Measurements from ENCODE around the gene SLC16A10.

The SLC16A10 gene

DNA sequence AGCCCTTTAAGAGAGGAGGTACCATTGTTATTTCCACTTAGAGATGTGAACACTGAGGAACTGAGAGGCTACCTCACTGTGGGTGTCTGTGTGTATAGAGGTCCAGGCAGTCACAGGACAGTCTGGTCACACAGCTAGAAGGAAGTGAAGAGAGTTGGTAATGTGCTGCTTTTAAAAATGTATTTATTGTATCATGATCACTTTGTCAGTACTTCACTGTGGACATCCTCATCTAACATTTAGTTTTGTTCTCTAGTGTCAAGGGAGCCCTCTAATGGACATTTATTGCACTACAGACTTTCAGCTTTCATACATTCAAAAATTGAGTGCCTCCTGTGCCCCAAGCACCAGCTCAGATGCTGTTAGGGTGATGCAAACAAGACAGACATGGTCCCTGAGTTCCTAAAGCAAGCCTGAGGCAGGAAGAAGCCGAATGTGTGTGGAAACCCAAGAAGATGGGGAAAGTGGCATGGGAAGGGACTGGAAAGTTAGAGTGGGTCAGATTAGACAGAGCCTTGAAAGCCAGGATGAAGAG lies 123.0 kb downstream of the SLC16A10 start:
- Histone ChIP-seq H3K4me1 (ENCODE audit: control insufficient read depth, insufficient read depth, low read length) (no peaks in the 10 kb centered on the region), H3K27me3 (ENCODE audit: control insufficient read depth, insufficient read depth, low read length, poor library complexity, severe bottlenecking) (no peaks in the 10 kb centered on the region), H3K9me3 (ENCODE audit: control insufficient read depth, low read length) (no peaks in the 10 kb centered on the region), H3K36me3 (ENCODE audit: control insufficient read depth, insufficient read depth, low read length) (no peaks in the 10 kb centered on the region), H3K4me3 (ENCODE audit: insufficient read depth, low read depth, low read length) (no peak overlapping the region), H3K27ac (ENCODE audit: insufficient read depth, low read depth, low read length, poor library complexity, severe bottlenecking) (no peak overlapping the region)
- 66 to 73% methylated on average over 1 of the region's 1 CpG for WGBS, 2 experiments

DNA sequence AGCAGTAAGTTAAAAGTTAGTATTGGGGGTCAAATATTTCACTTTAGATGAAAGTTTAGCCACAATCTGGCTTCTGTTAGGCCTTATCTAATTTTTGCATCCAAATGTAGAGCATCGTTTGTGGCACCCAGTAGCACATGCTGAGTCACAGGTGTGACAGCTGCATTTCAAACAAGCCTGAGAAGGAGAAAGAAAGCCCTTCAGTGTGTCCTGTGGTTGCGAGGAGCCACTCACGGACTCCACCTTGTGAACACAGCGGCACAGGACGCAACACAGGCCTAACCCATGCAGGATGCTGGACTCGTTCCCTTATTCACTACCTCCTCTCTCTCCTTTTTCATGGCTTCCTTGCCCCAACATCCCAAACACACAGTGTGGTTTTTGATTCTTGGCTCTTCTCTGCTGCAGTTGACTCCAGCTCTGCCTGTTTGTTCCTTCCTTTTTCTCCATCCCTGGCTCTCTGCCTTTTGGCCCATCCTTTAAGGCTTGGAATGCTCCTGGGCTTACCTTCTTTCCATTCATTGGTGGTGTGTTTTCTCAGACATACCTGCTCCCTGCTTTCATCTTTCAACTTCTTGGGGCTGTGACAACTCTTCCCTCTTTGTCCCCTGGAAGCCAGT lies 124.2 kb downstream of the SLC16A10 start:
- Histone ChIP-seq H3K27me3 (ENCODE audit: control insufficient read depth, insufficient read depth, low read length, poor library complexity, severe bottlenecking) (no peaks in the 10 kb centered on the region), H3K4me3 (ENCODE audit: insufficient read depth, low read depth, low read length) (no peak overlapping the region), H3K36me3 (ENCODE audit: control insufficient read depth, insufficient read depth, low read length) (no peaks in the 10 kb centered on the region), H3K27ac (ENCODE audit: insufficient read depth, low read depth, low read length, poor library complexity, severe bottlenecking) (no peak overlapping the region), H3K9me3 (ENCODE audit: control insufficient read depth, low read length) (no peaks in the 10 kb centered on the region), H3K4me1 (ENCODE audit: control insufficient read depth, insufficient read depth, low read length) (no peaks in the 10 kb centered on the region)
- 84 to 90% methylated on average over 6 of the region's 6 CpGs for WGBS, 2 experiments

DNA sequence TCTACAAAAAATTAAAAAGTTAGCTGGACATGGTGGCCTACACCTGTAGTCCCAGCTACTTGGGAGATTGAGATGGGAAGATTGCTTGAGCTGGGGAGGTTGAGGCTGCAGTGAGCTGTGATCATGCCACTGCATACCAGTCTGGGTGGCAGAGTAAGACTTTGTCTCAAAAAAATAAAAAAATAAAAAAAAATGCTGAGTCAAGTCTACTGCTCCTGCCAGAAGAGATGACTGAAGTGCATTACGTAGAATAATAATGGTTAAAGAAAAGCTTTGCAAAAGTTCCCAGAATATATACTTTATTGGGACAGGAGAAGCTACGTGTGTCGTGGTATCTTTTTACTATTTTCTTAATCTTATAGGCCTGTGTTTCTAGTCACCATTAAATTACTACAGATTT lies 125.3 kb downstream of the SLC16A10 start:
- 90 to 95% methylated on average over 1 of the region's 3 CpGs for WGBS, 2 experiments
- no peaks in the 10 kb centered on the region for H3K4me1 ChIP-seq (ENCODE audit: control insufficient read depth, insufficient read depth, low read length)
- H3K36me3 ChIP-seq (ENCODE audit: control insufficient read depth, insufficient read depth, low read length), result no peaks in the 10 kb centered on the region
- H3K27me3 ChIP-seq (ENCODE audit: control insufficient read depth, insufficient read depth, low read length, poor library complexity, severe bottlenecking), result no peaks in the 10 kb centered on the region
- no peak overlapping the region for H3K4me3 ChIP-seq (ENCODE audit: insufficient read depth, low read depth, low read length)
- no peak overlapping the region for H3K27ac ChIP-seq (ENCODE audit: insufficient read depth, low read depth, low read length, poor library complexity, severe bottlenecking)
- H3K9me3 ChIP-seq (ENCODE audit: control insufficient read depth, low read length), result no peaks in the 10 kb centered on the region

DNA sequence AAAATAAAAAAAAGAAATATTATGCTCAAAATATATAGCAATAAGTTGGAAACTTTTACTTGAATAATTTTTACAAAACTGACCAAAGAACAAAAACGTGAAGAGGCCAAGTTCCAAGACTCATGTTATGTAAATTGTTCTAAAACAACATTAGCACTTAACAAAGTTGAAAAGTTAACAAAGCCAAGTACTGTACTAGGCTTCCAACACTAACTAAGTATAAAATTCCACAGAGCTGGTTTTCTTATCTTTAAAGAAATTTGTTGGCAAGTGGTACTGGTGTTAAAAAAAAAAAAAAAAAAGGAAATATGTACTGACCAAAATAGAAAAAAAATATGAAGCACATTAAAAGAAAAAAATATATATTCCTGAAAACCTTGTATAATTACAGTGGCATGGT lies 127.8 kb downstream of the SLC16A10 start:
- 56 to 88% methylated on average over 1 of the region's 1 CpG for WGBS, 2 experiments
- Histone ChIP-seq H3K27ac (ENCODE audit: insufficient read depth, low read depth, low read length, poor library complexity, severe bottlenecking) (no peak overlapping the region), H3K4me3 (ENCODE audit: insufficient read depth, low read depth, low read length) (no peak overlapping the region), H3K27me3 (ENCODE audit: control insufficient read depth, insufficient read depth, low read length, poor library complexity, severe bottlenecking) (no peaks in the 10 kb centered on the region), H3K36me3 (ENCODE audit: control insufficient read depth, insufficient read depth, low read length) (no peaks in the 10 kb centered on the region), H3K4me1 (ENCODE audit: control insufficient read depth, insufficient read depth, low read length) (no peaks in the 10 kb centered on the region), H3K9me3 (ENCODE audit: control insufficient read depth, low read length) (no peaks in the 10 kb centered on the region)

DNA sequence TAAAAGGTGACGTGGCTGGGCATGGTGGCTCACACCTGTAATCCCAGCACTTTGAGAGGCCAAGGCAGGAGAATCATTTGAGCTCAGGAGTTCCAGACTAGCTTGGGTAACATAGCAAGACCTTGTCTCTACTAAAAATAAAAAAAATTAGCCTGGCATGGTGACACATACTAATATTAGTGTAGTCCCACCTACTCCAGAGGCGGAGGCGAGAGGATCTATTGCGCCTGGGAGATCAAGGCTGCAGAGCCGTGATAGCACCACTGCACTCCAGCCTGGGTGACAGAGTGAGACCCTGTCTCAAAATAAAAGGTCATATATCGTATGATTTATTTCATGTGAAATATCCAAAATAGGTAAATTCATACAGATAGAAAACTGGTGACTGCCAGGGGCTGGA lies 132.5 kb downstream of the SLC16A10 start:
- Histone ChIP-seq H3K27me3 (ENCODE audit: control insufficient read depth, insufficient read depth, low read length, poor library complexity, severe bottlenecking) (no peaks in the 10 kb centered on the region), H3K36me3 (ENCODE audit: control insufficient read depth, insufficient read depth, low read length) (no peaks in the 10 kb centered on the region), H3K9me3 (ENCODE audit: control insufficient read depth, low read length) (no peaks in the 10 kb centered on the region), H3K4me3 (ENCODE audit: insufficient read depth, low read depth, low read length) (no peak overlapping the region), H3K27ac (ENCODE audit: insufficient read depth, low read depth, low read length, poor library complexity, severe bottlenecking) (no peak overlapping the region), H3K4me1 (ENCODE audit: control insufficient read depth, insufficient read depth, low read length) (no peaks in the 10 kb centered on the region)
- 83 to 98% methylated on average over 6 of the region's 6 CpGs for WGBS, 2 experiments

DNA sequence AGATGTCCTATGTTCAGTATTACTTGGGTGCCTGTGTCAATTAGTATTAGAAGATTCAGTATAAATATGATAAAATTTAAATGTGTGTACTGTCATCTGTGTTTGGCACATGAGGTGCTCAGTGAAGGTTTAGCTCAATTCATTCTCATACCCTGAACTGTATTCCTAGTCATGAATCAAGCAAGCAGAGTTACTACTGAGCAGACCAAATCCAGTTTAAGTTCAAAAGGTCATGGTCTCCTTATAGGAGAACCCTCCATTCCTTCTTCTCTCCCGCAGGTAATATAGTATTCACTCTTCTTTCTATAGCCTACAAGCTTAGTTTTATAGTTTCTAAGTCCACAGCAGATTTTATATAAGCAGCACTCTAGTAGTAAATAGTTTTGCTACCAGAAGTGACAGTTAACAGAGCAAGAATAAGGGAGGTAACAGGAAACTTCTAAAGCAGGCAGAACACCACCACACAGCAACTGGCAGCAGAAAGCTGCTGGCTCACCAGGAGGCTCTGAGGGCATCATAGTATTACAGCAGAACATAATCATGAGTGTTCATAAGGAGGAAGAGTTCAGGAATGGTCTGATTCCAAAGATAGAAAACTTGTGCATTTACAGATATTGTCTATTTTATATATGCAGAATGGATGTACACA lies 133.2 kb downstream of the SLC16A10 start:
- Histone ChIP-seq H3K27me3 (ENCODE audit: control insufficient read depth, insufficient read depth, low read length, poor library complexity, severe bottlenecking) (no peaks in the 10 kb centered on the region), H3K4me1 (ENCODE audit: control insufficient read depth, insufficient read depth, low read length) (no peaks in the 10 kb centered on the region), H3K9me3 (ENCODE audit: control insufficient read depth, low read length) (no peaks in the 10 kb centered on the region), H3K27ac (ENCODE audit: insufficient read depth, low read depth, low read length, poor library complexity, severe bottlenecking) (no peak overlapping the region), H3K4me3 (ENCODE audit: insufficient read depth, low read depth, low read length) (no peak overlapping the region), H3K36me3 (ENCODE audit: control insufficient read depth, insufficient read depth, low read length) (no peaks in the 10 kb centered on the region)
- 89 to 100% methylated on average over 1 of the region's 1 CpG for WGBS, 2 experiments

DNA sequence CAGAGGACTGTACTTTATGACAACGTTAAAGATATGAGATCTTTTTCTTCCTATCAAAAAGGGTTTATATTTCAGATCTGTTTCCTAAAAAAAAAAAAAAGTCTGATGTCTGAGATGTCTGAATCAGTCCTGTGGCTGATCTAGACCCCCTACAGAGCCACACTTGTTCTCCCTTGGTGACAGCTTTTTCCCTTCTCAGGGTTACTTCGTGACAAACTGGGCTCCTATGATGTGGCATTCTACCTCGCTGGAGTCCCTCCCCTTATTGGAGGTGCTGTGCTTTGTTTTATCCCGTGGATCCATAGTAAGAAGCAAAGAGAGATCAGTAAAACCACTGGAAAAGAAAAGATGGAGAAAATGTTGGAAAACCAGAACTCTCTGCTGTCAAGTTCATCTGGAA lies 134.5 kb downstream of the SLC16A10 start:
- 54 to 65% methylated on average over 4 of the region's 4 CpGs for WGBS, 2 experiments
- Histone ChIP-seq H3K9me3 (ENCODE audit: control insufficient read depth, low read length) (no peaks in the 10 kb centered on the region), H3K27me3 (ENCODE audit: control insufficient read depth, insufficient read depth, low read length, poor library complexity, severe bottlenecking) (no peaks in the 10 kb centered on the region)

DNA sequence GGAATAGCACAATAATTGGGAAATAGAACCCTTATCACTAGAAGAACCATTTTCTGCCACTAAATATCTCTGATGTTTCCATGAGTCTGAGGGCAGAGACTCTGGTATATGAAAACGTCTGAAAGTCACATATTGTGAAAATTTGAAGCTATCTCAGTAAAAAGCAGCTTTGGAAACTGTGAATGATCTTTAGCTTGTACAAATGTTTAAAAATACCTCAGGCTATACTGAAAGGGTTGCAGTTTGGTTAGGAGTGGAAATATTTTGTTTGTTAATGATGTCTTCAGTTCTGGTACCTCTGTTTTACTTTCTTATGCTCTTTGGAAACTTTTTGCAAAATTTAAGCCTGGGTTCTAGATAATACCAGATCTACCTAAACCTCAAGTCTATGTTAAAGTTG lies 135.0 kb downstream of the SLC16A10 start:
- H3K4me3 ChIP-seq (ENCODE audit: insufficient read depth, low read depth, low read length), result no peak overlapping the region
- WGBS, 2 experiments, result 33 to 40% methylated on average over 1 of the region's 1 CpG
- no peaks in the 10 kb centered on the region for H3K27me3 ChIP-seq (ENCODE audit: control insufficient read depth, insufficient read depth, low read length, poor library complexity, severe bottlenecking)
- H3K27ac ChIP-seq (ENCODE audit: insufficient read depth, low read depth, low read length, poor library complexity, severe bottlenecking), result no peak overlapping the region
- no peaks in the 10 kb centered on the region for H3K4me1 ChIP-seq (ENCODE audit: control insufficient read depth, insufficient read depth, low read length)
- H3K9me3 ChIP-seq (ENCODE audit: control insufficient read depth, low read length), result no peaks in the 10 kb centered on the region
- no peaks in the 10 kb centered on the region for H3K36me3 ChIP-seq (ENCODE audit: control insufficient read depth, insufficient read depth, low read length)

More for the DNA sequence above, 134.5 kb downstream of the SLC16A10 start:
- H3K4me3 ChIP-seq (ENCODE audit: insufficient read depth, low read depth, low read length), result no peak overlapping the region
- no peaks in the 10 kb centered on the region for H3K36me3 ChIP-seq (ENCODE audit: control insufficient read depth, insufficient read depth, low read length)
- H3K4me1 ChIP-seq (ENCODE audit: control insufficient read depth, insufficient read depth, low read length), result no peaks in the 10 kb centered on the region
- no peak overlapping the region for H3K27ac ChIP-seq (ENCODE audit: insufficient read depth, low read depth, low read length, poor library complexity, severe bottlenecking)

DNA sequence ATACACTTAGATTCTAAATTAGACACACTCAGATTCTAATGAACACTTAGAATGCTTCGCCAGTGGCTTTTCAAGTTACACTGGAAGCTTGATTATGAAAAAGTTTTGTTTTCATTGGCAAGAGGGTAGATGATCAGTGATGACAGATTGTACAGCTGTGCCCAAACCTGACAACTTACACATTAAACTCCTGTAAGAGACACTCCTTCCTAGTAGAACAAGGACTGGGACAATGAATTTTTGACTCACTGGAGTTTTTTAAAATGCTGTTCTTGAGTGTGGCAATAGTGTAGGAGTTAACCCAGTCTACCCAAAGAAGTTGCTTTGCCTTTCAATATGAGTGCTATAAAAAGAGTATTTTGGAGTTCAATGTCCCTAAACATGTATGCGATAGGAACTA lies 140.8 kb downstream of the SLC16A10 start:
- Histone ChIP-seq H3K27ac (ENCODE audit: insufficient read depth, low read depth, low read length, poor library complexity, severe bottlenecking) (no peak overlapping the region), H3K27me3 (ENCODE audit: control insufficient read depth, insufficient read depth, low read length, poor library complexity, severe bottlenecking) (no peaks in the 10 kb centered on the region), H3K36me3 (ENCODE audit: control insufficient read depth, insufficient read depth, low read length) (no peaks in the 10 kb centered on the region), H3K4me3 (ENCODE audit: insufficient read depth, low read depth, low read length) (no peak overlapping the region), H3K4me1 (ENCODE audit: control insufficient read depth, insufficient read depth, low read length) (no peaks in the 10 kb centered on the region), H3K9me3 (ENCODE audit: control insufficient read depth, low read length) (no peaks in the 10 kb centered on the region)
- WGBS, 2 experiments, result 88 to 100% methylated on average over 1 to 2 of the region's 2 CpGs

DNA sequence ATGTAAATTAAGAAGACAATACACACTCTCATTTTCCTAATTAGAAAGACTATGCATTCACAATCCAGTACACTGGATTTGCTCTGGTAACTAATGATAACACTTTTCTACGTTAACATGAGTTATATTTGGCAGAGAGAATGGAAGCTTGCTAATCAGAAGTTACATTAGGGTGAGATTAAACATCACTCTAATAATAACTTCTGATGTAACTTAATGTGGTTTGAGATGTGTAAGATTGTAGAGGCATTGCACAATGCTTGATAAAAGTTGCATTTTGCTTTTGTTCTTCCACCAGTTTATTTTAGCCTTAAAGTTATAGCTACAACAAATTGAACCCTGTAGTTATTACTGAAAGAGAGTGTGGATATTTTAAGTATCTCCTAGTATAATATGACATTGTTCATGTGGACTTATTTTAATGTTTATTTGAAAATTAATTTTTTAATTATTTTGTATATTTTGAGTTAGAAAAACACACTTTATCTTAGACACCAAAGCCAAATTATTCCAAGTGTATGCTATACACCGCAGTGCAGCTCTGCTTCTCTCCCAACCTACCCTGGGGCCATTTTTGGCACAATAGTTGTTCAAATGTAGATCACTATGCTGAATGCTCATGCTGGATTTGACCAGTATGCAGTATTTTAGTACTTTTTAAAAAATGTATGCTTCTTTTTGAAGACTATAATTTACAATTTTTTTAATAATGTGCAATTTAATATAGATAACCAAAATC lies 143.2 kb downstream of the SLC16A10 start:
- no peaks in the 10 kb centered on the region for H3K27me3 ChIP-seq (ENCODE audit: control insufficient read depth, insufficient read depth, low read length, poor library complexity, severe bottlenecking)
- H3K27ac ChIP-seq (ENCODE audit: insufficient read depth, low read depth, low read length, poor library complexity, severe bottlenecking), result no peak overlapping the region
- H3K4me3 ChIP-seq (ENCODE audit: insufficient read depth, low read depth, low read length), result no peak overlapping the region
- no peaks in the 10 kb centered on the region for H3K4me1 ChIP-seq (ENCODE audit: control insufficient read depth, insufficient read depth, low read length)
- WGBS, 2 experiments, result 100% methylated on average over 1 to 2 of the region's 2 CpGs
- no peaks in the 10 kb centered on the region for H3K36me3 ChIP-seq (ENCODE audit: control insufficient read depth, insufficient read depth, low read length)
- H3K9me3 ChIP-seq (ENCODE audit: control insufficient read depth, low read length), result no peaks in the 10 kb centered on the region
